Endodermal cell (in vitro differentiated cells): ENCODE data around the gene PNPLA7. TPM values are rescaled to one million over a fixed set of nuclear protein-coding genes. Genes with fewer than 3 reads are reported as not detected.

Experiments used
- DNase-seq: peaks from one replicate; pipeline ENCODE4 v3.0.0-alpha.2; 2017
- H3K27ac ChIP-seq: 2 replicates; pipeline ENCODE4 v1.5.1; 2013; ENCODE audit warnings: mild to moderate bottlenecking, low read depth, low read length, moderate library complexity
- H3K27me3 ChIP-seq: 2 replicates; pipeline ENCODE4 v1.6.1; 2013; ENCODE audit warnings: mild to moderate bottlenecking, low read length, moderate library complexity; ENCODE audit not compliant: insufficient read depth, control insufficient read depth, poor library complexity, severe bottlenecking
- H3K36me3 ChIP-seq: 2 replicates; pipeline ENCODE4 v1.7.0; 2013; ENCODE audit warnings: mild to moderate bottlenecking, low read length, moderate library complexity; ENCODE audit not compliant: control insufficient read depth, insufficient read depth
- H3K4me1 ChIP-seq: one replicate; pipeline ENCODE4 v1.7.0; 2013; ENCODE audit warnings: low read length; ENCODE audit not compliant: control insufficient read depth, insufficient read depth
- H3K4me3 ChIP-seq: 2 replicates; pipeline ENCODE4 v1.5.1; 2013; ENCODE audit warnings: mild to moderate bottlenecking, low read length, moderate library complexity
- H3K9ac ChIP-seq: 2 replicates; pipeline ENCODE4 v1.6.1; 2013; ENCODE audit warnings: mild to moderate bottlenecking, low read length, moderate library complexity; ENCODE audit not compliant: poor library complexity, severe bottlenecking; ENCODE audit errors: extremely low read depth
- H3K9me3 ChIP-seq: 2 replicates; pipeline ENCODE4 v1.6.1; 2013; ENCODE audit warnings: mild to moderate bottlenecking, low read length, moderate library complexity; ENCODE audit not compliant: control insufficient read depth
- H3K27ac Mint-ChIP-seq: 2 replicates; pipeline ENCODE4 v1.8.0; 2020; ENCODE audit warnings: mixed read lengths
- H3K27me3 Mint-ChIP-seq: 2 replicates; pipeline ENCODE4 v1.8.0; 2021; ENCODE audit warnings: mild to moderate bottlenecking, mixed read lengths; ENCODE audit not compliant: insufficient read depth
- H3K36me3 Mint-ChIP-seq: 2 replicates; pipeline ENCODE4 v1.8.0; 2020; ENCODE audit warnings: low read depth, mixed read lengths
- H3K4me1 Mint-ChIP-seq: 2 replicates; pipeline ENCODE4 v1.8.0; 2020; ENCODE audit warnings: mixed read lengths
- H3K4me3 Mint-ChIP-seq: 2 replicates; pipeline ENCODE4 v1.8.0; 2020; ENCODE audit warnings: mild to moderate bottlenecking, moderate library complexity, mixed read lengths
- H3K9me3 Mint-ChIP-seq: 2 replicates; pipeline ENCODE4 v1.8.0; 2020; ENCODE audit warnings: mild to moderate bottlenecking, mixed read lengths
- CTCF ChIP-seq: fragments of 200-600 bp; sonication (generic); conservative IDR thresholded peaks from 2 replicates; pipeline ENCODE4 v1.5.0; 2021; ENCODE audit warnings: antibody characterized with exemption, mild to moderate bottlenecking
- WGBS, 2 experiments: methylation state at CpG; one replicate each; pipeline versions ENCODE4 v1.1.5 to v1.1.7; 2013; ENCODE audit warnings: missing lambda C conversion rate in 2 of 2, mixed read lengths in 1 of 2; ENCODE audit not compliant: insufficient coverage in 1 of 2, insufficient read length in 1 of 2; 5-methylcytosine and 5-hydroxymethylcytosine counted together
- total RNA-seq, 2 donors: library from RNA; stranded (reverse); fragmentation: NEBNext Ultra II Directional in 1 of 2; extraction: Animal tissue kit (Norgen Biotek cat#: 25700) in 1 of 2; gene quantifications; 2 replicates in 1 of 2; 3 replicates in 1 of 2; pipeline ENCODE4 v1.2.1, GENCODE V29; 2021

The PNPLA7 gene
- total RNA-seq, 2 donors from 2014 or later, result 2.0 to 2.4 TPM

DNA sequence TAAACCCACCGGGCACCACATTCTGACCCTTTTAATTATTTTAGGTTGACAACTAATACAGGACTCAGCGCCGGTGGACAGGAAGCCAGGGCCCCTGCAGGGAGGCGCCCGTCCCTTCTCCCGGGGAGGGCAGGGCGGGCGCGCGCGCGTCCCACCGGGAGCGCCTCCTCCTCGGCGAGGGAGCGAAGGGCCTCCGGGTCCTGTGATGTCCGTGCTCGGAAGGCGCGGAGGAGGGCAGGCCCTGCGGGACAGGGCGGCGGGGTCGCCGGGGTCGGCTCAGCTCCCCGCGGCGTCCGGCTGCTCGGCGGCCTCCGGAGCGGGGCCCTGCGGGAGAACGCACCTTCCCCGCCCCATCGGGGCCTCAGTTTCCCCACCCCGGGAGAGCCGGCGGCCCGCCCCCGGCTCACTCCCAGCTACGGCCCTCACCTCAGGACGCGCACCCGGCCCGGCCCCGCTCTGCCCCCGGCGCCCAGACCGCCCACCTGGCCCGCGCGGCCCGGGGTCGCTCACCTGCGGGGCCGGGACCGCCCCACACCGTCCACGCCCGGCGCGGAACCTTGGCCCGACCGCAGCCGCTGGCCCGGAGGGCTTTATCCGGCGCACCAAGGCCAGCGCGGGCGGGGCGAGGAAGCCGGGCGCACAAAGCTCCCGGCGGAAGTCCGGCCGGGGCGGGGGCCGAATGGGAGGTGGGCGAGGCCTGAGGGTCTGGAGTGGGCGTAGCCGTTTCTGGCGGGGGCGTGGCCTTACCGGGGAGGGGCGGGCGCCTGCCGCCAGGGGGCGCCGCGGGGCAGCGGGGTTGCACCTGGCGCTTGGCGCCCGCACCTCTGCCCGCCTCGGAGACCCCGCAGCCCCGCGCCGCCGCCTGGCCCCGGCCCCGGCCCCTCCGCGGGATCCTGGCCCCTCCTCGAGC lies 127.3 kb downstream of the PNPLA7 start, which contains the start of the genes EXD3 and NOXA1:
TSS of gene EXD3 (minus strand) at position 559 of the 910 bp plus-strand sequence. CDS start 27,805 bp downstream, outside the sequence.
TSS of gene NOXA1 (plus strand) at position 790 of the 910 bp plus-strand sequence. CDS start 137 bp downstream, outside the sequence.
- Mint-ChIP-seq H3K4me1 (peaks cover 4% of the 10 kb centered on the region), H3K4me3 (peak within 1 kb of the TSS; percentile 76), H3K36me3 (peaks cover 2% of the 10 kb centered on the region), H3K9me3 (no peaks in the 10 kb centered on the region), H3K27ac (peak within 1 kb of the TSS; percentile 72), H3K27me3 (peaks cover 8% of the 10 kb centered on the region)
- 0% methylated on average over 7 to 113 of the region's 113 CpGs for WGBS, 2 experiments
- Histone ChIP-seq H3K4me1 (no peaks in the 10 kb centered on the region), H3K9me3 (no peaks in the 10 kb centered on the region), H3K36me3 (peaks cover 6% of the 10 kb centered on the region), H3K27ac (no peak within 1 kb of the TSS), H3K9ac (peak within 1 kb of the TSS; percentile 69), H3K4me3 (peak within 1 kb of the TSS; percentile 98), H3K27me3 (no peaks in the 10 kb centered on the region)
- peak; percentile 74 for TF ChIP-seq CTCF
- DNase-seq, result peak; percentile 98

DNA sequence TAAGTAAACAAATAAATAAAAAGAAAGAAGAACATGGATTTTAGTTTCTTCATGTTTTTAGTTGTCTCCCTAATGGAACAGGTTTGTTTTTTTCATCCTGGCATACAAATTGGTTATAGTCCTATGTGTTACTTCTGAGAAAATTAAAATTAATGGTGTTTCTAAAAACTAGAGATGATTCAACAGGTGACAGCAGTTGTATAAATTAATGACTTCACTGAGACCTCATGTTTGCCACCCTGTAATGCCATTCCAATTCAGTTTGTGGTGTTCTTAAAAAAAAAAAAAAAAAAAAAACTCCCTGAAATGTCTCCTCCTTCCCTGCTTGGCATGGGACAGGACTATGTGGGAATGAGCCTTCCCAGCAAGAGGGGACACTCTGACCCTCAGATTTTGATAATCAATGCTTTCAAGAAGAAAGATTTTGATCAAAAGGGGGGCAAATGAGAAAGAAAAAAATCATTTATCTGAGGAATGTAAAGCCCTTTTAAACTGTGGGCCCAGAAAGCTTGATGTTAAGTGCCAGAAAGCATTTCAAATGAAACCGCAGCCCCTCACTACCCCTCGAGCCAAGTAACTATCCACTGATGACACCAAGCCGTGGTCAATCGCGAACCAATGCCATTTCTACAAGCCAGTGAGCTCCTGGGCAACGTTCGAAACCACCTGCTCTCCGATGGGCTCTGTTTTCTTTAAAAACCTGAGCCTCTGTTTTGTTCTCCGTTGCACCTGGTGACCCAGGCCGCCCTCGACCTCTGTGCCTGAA lies 128.2 kb downstream of the PNPLA7 start:
- peak overlapping the region; percentile 72 for H3K27ac Mint-ChIP-seq
- H3K9ac ChIP-seq, result peak overlapping the region; percentile 69
- no peaks in the 10 kb centered on the region for H3K9me3 Mint-ChIP-seq
- no peak for TF ChIP-seq CTCF
- H3K9me3 ChIP-seq, result no peaks in the 10 kb centered on the region
- peaks cover 8% of the 10 kb centered on the region for H3K27me3 Mint-ChIP-seq
- H3K36me3 ChIP-seq, result peaks cover 6% of the 10 kb centered on the region
- H3K27ac ChIP-seq, result no peak overlapping the region
- no peaks in the 10 kb centered on the region for H3K4me1 ChIP-seq
- peak overlapping the region; percentile 98 for H3K4me3 ChIP-seq
- H3K4me3 Mint-ChIP-seq, result peak overlapping the region; percentile 76
- no peaks in the 10 kb centered on the region for H3K27me3 ChIP-seq
- H3K4me1 Mint-ChIP-seq, result peaks cover 4% of the 10 kb centered on the region
- WGBS, 2 experiments, result 9 to 16% methylated on average over 9 to 11 of the region's 11 CpGs
- H3K36me3 Mint-ChIP-seq, result peaks cover 2% of the 10 kb centered on the region
- no peak for DNase-seq

DNA sequence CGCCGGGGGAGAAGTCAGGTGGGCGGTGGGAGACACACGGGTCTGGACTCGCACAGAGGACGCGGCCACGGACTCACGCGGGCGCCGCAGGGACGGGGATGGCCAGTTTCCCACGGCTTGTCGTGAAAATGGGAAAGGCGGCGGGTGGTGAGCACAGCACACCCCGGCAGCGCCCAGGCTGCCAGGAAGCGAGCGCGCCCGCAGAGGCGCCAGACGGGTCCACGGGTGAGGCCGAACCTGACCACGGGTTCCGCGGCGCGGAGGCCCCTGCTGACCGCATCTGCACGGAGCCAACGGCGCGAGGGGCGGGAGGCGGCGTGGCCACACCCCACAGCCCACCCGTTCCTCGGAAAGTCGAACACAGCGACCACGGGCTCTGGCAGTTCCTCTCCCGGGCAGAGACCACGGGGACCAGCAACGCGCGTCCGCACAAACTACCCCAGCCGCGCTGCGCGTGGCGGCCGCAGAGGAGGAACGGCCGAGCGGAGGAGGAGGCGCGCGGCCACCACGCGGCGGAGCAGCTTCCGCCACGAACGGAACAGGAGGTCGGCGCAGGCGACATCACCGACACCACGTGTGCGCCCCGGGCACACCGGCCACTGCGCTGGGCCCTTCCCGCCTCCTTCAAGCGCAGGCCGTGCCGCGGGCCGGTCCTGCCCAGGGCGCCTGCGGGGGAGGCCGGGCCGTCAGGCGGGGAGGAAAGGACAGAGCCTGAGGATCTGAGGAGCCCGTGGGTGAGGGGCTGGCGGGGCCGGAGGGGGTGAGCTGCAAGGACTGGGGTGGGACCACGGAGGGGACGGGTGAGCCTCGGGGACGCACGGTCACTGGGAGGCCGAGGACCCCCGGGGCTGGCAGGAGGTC lies 132.8 kb downstream of the PNPLA7 start:
- Mint-ChIP-seq H3K36me3 (peaks cover 8% of the 10 kb centered on the region), H3K9me3 (no peaks in the 10 kb centered on the region), H3K27ac (no peak overlapping the region), H3K4me3 (no peak overlapping the region), H3K4me1 (peaks cover 4% of the 10 kb centered on the region), H3K27me3 (no peaks in the 10 kb centered on the region)
- no peak for TF ChIP-seq CTCF
- Histone ChIP-seq H3K27ac (no peak overlapping the region), H3K9ac (no peak overlapping the region), H3K4me1 (no peaks in the 10 kb centered on the region), H3K27me3 (no peaks in the 10 kb centered on the region), H3K4me3 (no peak overlapping the region), H3K36me3 (peaks cover 6% of the 10 kb centered on the region), H3K9me3 (no peaks in the 10 kb centered on the region)
- WGBS, 2 experiments, result 97 to 98% methylated on average over 52 to 99 of the region's 99 CpGs
- DNase-seq, result no peak
